Measurements from ENCODE around the gene ZBTB20.

Gene ZBTB20

DNA sequence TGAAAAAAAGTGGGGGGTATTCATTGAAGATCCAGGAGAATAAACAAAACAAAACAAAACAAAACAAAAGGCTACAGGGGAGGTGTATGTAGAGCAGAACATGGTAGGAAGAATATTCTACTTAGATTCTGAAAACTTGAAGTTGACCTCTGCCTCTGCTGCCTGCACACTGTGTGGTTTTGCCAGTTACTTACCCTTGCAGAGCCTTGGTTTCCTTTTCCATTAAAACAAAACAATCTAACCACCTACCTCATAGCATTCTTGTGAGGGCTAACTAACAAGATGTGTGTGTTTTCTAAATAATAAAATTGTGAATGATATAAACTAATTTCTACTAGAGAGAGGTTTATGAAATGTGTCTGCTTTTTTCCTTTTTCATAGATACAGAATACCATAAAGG, 430.2 kb downstream of the ZBTB20 start:
- H3K4me1 ChIP-seq (ENCODE audit: control insufficient read depth, insufficient read depth, low read length, unreplicated experiment) = no peaks in the 10 kb centered on the region
- no peaks in the 10 kb centered on the region for H3K79me2 ChIP-seq (ENCODE audit: control insufficient read depth, insufficient read depth, low read length, unreplicated experiment)
- no peak overlapping the region for H3K4me3 ChIP-seq (ENCODE audit: low read depth, low read length)
- no peaks in the 10 kb centered on the region for H3K36me3 ChIP-seq (ENCODE audit: insufficient read depth, low read length)
- no peak overlapping the region for H2AFZ ChIP-seq (ENCODE audit: low read length, unreplicated experiment)
- H3K27me3 ChIP-seq (ENCODE audit: insufficient read depth, low read length) = no peaks in the 10 kb centered on the region
- no peak overlapping the region for H3K27ac ChIP-seq (ENCODE audit: low read depth, low read length)

DNA sequence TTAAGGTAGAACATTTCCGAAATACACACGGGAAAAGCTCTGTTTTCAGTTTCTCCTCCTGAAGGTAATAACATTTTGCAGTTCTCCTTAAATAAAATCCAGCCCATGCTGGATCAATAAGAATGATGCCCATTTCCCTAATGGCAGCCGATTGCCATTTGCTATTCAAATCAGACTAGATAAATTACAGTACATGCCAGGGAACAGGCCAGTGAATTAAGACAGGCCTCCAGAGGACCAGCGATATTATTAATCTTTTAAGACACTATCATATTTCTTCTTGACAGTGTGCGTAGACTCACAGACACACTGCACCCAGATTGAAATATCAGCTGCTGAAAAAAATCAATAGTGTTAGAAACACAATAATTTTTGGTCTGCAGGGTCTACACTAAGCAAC, 431.0 kb downstream of the ZBTB20 start:
- no peak overlapping the region for H2AFZ ChIP-seq (ENCODE audit: low read length, unreplicated experiment)
- no peak overlapping the region for H3K4me3 ChIP-seq (ENCODE audit: low read depth, low read length)
- H3K4me1 ChIP-seq (ENCODE audit: control insufficient read depth, insufficient read depth, low read length, unreplicated experiment) = no peaks in the 10 kb centered on the region
- H3K36me3 ChIP-seq (ENCODE audit: insufficient read depth, low read length) = no peaks in the 10 kb centered on the region
- H3K27me3 ChIP-seq (ENCODE audit: insufficient read depth, low read length) = no peaks in the 10 kb centered on the region
- no peak overlapping the region for H3K27ac ChIP-seq (ENCODE audit: low read depth, low read length)
- no peaks in the 10 kb centered on the region for H3K79me2 ChIP-seq (ENCODE audit: control insufficient read depth, insufficient read depth, low read length, unreplicated experiment)

DNA sequence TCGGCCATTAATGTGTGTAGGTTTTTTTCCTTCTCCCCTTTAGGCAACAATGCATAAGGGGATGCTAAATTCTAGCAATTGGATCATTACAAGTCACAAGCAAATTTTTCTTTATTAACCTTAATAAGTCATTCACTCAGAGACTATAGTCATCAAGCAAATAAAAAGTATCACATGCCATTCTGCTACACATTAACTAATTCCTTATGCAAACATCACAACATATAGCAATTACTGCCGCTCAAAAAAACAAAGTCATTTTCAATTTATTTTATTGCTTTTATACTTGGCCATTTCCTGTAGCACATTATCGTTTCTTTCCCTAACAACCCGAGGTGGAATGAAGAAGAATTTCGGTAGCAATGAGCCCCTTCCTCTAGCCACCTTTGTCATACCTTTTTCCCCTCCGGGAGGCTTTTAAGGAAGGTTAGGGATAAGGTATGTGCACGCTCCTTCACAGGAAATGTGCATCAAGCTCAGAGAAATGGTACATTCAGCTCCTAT, 432.1 kb downstream of the ZBTB20 start:
- Histone ChIP-seq H3K27ac (ENCODE audit: low read depth, low read length) (no peak overlapping the region), H3K27me3 (ENCODE audit: insufficient read depth, low read length) (no peaks in the 10 kb centered on the region), H3K36me3 (ENCODE audit: insufficient read depth, low read length) (no peaks in the 10 kb centered on the region), H3K79me2 (ENCODE audit: control insufficient read depth, insufficient read depth, low read length, unreplicated experiment) (no peaks in the 10 kb centered on the region), H3K4me1 (ENCODE audit: control insufficient read depth, insufficient read depth, low read length, unreplicated experiment) (no peaks in the 10 kb centered on the region), H2AFZ (ENCODE audit: low read length, unreplicated experiment) (no peak overlapping the region), H3K4me3 (ENCODE audit: low read depth, low read length) (no peak overlapping the region)

DNA sequence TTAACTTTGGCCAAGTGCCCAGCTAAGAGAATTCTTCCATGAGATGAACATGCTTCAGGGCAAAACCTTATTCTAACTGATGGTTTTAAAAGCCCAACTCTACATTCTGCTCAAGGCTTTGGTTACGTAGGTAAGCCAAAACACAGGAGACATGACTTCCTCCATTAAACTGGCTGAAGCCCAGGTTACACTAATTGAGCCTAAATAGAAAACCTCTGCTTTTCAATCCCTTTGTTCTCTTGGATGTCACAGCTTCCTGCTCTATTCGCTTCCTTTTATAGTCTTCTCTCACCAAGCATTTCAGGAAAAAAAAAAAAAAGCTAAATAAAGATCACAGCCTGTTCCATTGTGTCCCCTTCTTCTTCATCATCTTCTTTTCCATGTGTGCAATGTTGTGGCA, 432.9 kb downstream of the ZBTB20 start:
- no peaks in the 10 kb centered on the region for H3K79me2 ChIP-seq (ENCODE audit: control insufficient read depth, insufficient read depth, low read length, unreplicated experiment)

DNA sequence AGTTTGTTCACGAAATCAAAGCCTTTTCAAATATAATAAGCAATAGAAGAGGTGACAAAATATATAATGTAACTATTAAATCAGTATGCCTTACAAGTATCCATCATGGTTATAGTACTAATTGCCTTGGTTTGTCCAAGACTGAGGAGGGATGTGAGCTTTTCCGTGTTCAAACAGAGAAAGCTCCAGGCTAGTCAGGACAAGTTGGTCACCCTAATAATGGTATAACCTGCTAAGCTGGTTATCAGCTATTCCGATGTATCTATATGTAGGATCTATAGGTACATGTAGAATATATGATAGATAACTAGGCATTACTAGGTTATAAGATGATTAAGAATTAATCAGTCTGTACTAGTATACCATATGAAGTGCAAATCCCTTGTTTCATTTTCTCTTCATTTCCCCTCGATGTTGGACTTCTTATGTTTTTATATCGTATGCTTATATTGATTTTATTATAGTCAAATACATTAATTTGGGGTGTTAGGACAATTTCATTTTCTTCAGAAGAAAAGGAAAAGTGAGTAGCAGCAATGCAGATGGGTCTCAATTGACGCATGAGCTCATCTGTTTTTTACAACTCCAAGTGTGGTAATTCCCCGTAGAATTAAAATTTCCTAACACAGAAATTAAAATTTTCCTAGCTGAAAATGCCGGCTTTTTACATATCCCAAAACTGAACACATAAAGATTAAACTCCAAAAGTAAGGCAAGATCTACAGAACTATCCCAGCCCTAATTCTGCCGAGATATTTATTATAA, 434.2 kb downstream of the ZBTB20 start:
- peaks cover 3% of the 10 kb centered on the region for H3K4me1 ChIP-seq (ENCODE audit: control insufficient read depth, insufficient read depth, low read length, unreplicated experiment)
- no peaks in the 10 kb centered on the region for H3K27me3 ChIP-seq (ENCODE audit: insufficient read depth, low read length)
- H3K4me3 ChIP-seq (ENCODE audit: low read depth, low read length) = no peak overlapping the region
- H3K27ac ChIP-seq (ENCODE audit: low read depth, low read length) = no peak overlapping the region
- no peak overlapping the region for H2AFZ ChIP-seq (ENCODE audit: low read length, unreplicated experiment)
- no peaks in the 10 kb centered on the region for H3K36me3 ChIP-seq (ENCODE audit: insufficient read depth, low read length)
- no peaks in the 10 kb centered on the region for H3K79me2 ChIP-seq (ENCODE audit: control insufficient read depth, insufficient read depth, low read length, unreplicated experiment)

More for the DNA sequence above, 432.9 kb downstream of the ZBTB20 start:
- H3K4me1 ChIP-seq (ENCODE audit: control insufficient read depth, insufficient read depth, low read length, unreplicated experiment) = peaks cover 2% of the 10 kb centered on the region
- H3K4me3 ChIP-seq (ENCODE audit: low read depth, low read length) = no peak overlapping the region
- H3K27ac ChIP-seq (ENCODE audit: low read depth, low read length) = no peak overlapping the region
- no peaks in the 10 kb centered on the region for H3K36me3 ChIP-seq (ENCODE audit: insufficient read depth, low read length)
- no peaks in the 10 kb centered on the region for H3K27me3 ChIP-seq (ENCODE audit: insufficient read depth, low read length)
- no peak overlapping the region for H2AFZ ChIP-seq (ENCODE audit: low read length, unreplicated experiment)

DNA sequence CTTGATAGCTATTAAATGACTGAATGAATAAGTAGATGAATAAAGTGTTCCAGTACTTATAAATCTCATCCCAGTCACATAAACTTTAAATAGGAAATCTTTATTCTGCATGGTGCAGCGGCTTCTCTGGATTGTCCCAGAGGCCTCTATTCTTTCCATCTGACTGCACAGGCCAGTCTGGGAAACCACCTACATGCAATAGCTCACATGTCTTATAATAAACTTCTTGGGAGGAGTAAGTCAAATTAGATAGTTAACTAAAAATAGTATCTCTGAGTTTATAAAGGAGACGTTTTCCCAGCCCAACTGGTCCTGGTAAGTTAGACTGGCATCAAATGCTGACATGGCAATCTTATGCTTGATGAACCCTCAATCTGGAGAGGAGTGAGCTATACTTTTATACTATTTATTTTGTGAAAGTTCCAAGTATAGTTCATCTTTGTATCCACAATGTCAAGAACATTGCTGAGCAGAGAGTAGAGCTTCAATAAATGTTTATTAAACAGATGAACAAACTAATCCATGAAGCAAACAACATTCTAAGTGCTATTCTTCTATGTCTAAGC, 435.7 kb downstream of the ZBTB20 start:
- Histone ChIP-seq H3K79me2 (ENCODE audit: control insufficient read depth, insufficient read depth, low read length, unreplicated experiment) (no peaks in the 10 kb centered on the region), H3K36me3 (ENCODE audit: insufficient read depth, low read length) (no peaks in the 10 kb centered on the region), H2AFZ (ENCODE audit: low read length, unreplicated experiment) (no peak overlapping the region), H3K4me3 (ENCODE audit: low read depth, low read length) (no peak overlapping the region), H3K4me1 (ENCODE audit: control insufficient read depth, insufficient read depth, low read length, unreplicated experiment) (peaks cover 8% of the 10 kb centered on the region), H3K27me3 (ENCODE audit: insufficient read depth, low read length) (no peaks in the 10 kb centered on the region), H3K27ac (ENCODE audit: low read depth, low read length) (no peak overlapping the region)

DNA sequence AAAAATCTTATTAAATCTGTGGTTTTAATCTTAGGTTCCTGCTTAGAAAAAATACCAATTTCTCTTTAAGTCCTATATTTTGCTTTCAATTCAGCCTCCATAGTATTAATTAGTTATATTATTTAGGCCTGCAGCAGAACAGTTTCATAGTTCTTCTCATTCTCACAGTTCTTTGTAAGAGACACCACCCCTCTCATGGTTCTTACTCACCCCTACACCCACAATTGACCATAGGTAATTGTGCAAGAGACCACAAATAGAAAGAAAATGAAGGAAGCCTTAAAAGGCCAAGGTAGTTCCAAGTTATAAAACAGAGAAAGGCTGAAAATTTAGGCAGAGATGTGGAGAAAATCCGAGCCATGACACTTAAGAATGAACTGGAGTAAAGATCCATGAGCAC, 438.0 kb downstream of the ZBTB20 start:
- H3K27ac ChIP-seq (ENCODE audit: low read depth, low read length) = no peak overlapping the region
- H3K79me2 ChIP-seq (ENCODE audit: control insufficient read depth, insufficient read depth, low read length, unreplicated experiment) = no peaks in the 10 kb centered on the region
- H3K27me3 ChIP-seq (ENCODE audit: insufficient read depth, low read length) = no peaks in the 10 kb centered on the region
- H2AFZ ChIP-seq (ENCODE audit: low read length, unreplicated experiment) = no peak overlapping the region
- H3K36me3 ChIP-seq (ENCODE audit: insufficient read depth, low read length) = no peaks in the 10 kb centered on the region
- no peak overlapping the region for H3K4me3 ChIP-seq (ENCODE audit: low read depth, low read length)
- peaks cover 15% of the 10 kb centered on the region for H3K4me1 ChIP-seq (ENCODE audit: control insufficient read depth, insufficient read depth, low read length, unreplicated experiment)

DNA sequence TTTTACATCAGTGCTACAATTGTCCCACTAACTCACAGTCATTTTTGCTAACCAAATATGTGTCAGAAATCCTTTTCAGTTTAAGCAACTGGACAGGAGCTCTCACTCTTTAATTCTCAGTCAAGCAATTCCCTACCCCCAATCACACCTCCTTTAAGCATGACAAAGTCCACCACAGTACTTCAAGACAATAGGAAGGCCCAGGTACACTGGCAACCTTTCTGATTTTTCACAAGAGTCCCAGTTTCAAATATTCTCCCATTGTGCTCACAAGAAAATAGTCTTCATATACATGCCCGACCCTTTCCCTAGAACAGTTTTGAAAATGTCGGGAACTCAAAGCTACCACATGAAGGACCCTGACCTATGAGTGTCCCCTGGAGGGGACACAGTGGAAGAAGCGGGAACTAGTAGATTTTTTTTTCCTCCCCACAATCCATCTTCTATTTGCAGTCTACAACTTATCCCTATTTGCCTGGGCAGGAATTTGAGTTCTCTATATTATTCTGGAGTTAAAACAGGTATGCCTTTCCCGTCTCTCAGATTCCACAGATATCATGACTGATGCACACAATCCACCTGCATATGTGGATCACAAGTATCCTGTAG, 439.7 kb downstream of the ZBTB20 start:
- Histone ChIP-seq H3K27ac (ENCODE audit: low read depth, low read length) (no peak overlapping the region), H3K27me3 (ENCODE audit: insufficient read depth, low read length) (no peaks in the 10 kb centered on the region), H3K4me1 (ENCODE audit: control insufficient read depth, insufficient read depth, low read length, unreplicated experiment) (peaks cover 15% of the 10 kb centered on the region), H3K79me2 (ENCODE audit: control insufficient read depth, insufficient read depth, low read length, unreplicated experiment) (no peaks in the 10 kb centered on the region), H3K4me3 (ENCODE audit: low read depth, low read length) (no peak overlapping the region), H2AFZ (ENCODE audit: low read length, unreplicated experiment) (no peak overlapping the region), H3K36me3 (ENCODE audit: insufficient read depth, low read length) (no peaks in the 10 kb centered on the region)

DNA sequence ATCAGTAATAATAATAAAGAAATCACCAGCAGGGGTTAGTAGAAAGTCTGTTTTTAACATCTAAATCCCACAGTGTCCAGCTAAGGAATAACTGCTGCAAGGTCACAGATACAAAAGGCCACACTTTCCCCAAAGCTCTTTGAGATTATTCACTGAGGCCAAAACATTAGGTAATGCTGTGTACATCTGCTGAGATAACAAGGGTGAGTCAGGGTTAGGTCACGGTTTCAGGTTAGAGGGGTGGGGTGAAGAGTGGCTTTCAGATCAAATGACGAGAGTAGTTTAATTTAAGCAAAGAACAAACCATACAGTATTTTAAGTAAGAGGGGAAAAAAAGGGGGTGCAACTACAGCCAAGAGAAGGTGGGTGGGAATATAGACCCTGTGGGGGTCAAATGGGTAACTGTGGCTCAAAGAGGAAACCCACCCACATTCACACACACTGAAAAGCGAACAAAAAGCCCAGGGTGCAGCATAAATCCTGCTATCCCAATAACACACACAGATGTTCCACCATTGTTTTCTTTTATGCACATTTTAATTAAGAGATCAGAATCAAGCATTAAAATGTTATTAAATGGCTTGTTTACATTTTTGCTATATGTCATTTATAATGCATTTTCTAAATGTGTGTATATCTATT, 440.4 kb downstream of the ZBTB20 start:
- Histone ChIP-seq H3K4me1 (ENCODE audit: control insufficient read depth, insufficient read depth, low read length, unreplicated experiment) (peaks cover 15% of the 10 kb centered on the region), H3K27me3 (ENCODE audit: insufficient read depth, low read length) (no peaks in the 10 kb centered on the region), H3K27ac (ENCODE audit: low read depth, low read length) (no peak overlapping the region), H3K4me3 (ENCODE audit: low read depth, low read length) (no peak overlapping the region), H3K36me3 (ENCODE audit: insufficient read depth, low read length) (no peaks in the 10 kb centered on the region), H3K79me2 (ENCODE audit: control insufficient read depth, insufficient read depth, low read length, unreplicated experiment) (no peaks in the 10 kb centered on the region), H2AFZ (ENCODE audit: low read length, unreplicated experiment) (no peak overlapping the region)

DNA sequence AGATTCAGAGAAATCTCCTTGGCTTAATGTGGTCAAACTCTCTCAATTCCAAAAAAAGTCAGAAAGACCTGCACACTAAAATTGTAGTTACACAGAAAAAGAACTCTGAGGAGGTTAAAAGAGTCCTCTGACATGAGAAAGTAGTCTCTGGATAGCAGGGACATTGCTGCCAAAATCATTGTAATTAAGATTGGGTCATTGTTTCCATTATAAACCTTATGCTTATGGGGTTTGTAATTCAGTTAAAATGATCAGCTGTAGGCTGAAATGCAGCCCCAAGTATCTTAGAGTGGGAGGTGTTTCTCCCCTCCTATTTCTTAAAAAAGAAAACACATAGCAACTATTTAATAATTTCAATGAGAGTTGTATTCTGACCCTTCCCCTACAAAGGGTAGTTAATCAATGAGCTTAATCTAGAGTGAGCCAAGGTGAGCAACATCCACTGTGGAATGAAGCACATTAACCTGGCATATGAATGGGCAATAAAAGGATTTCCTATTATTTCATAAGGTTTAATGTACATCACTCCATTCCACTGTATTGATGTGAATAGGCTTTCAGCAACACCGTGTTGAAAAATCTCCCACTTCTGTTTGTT, 446.4 kb downstream of the ZBTB20 start:
- H3K4me3 ChIP-seq (ENCODE audit: low read depth, low read length) = no peak overlapping the region
- H2AFZ ChIP-seq (ENCODE audit: low read length, unreplicated experiment) = no peak overlapping the region
- no peaks in the 10 kb centered on the region for H3K79me2 ChIP-seq (ENCODE audit: control insufficient read depth, insufficient read depth, low read length, unreplicated experiment)
- H3K27me3 ChIP-seq (ENCODE audit: insufficient read depth, low read length) = no peaks in the 10 kb centered on the region
- peaks cover under 1% of the 10 kb centered on the region for H3K4me1 ChIP-seq (ENCODE audit: control insufficient read depth, insufficient read depth, low read length, unreplicated experiment)
- no peak overlapping the region for H3K27ac ChIP-seq (ENCODE audit: low read depth, low read length)
- H3K36me3 ChIP-seq (ENCODE audit: insufficient read depth, low read length) = no peaks in the 10 kb centered on the region

All from ACC112 (cell line).